PFSK-1 (cell line): ENCODE measurements around the gene CNGB1.

Experiments
- FOXP2 ChIP-seq: optimal IDR thresholded peaks from 2 replicates; pipeline ENCODE3; 2011; ENCODE audit warnings: borderline replicate concordance, control low read depth, inconsistent platforms; ENCODE audit not compliant: insufficient read depth; ENCODE audit errors: extremely low read length, extremely low read depth
- POLR2AphosphoS5 ChIP-seq: IDR thresholded peaks from 2 replicates; pipeline ENCODE4 v1.6.1; 2012; ENCODE audit warnings: low read depth, mild to moderate bottlenecking, control low read depth, low read length, moderate library complexity
- SIN3A ChIP-seq: IDR thresholded peaks from 2 replicates; pipeline ENCODE4 v1.6.1; 2012; ENCODE audit warnings: mild to moderate bottlenecking, low read length, moderate library complexity, borderline replicate concordance; ENCODE audit not compliant: insufficient read depth
- TAF1 ChIP-seq: IDR thresholded peaks from 2 replicates; pipeline ENCODE4 v1.6.1; 2012; ENCODE audit warnings: low read length, control low read depth, borderline replicate concordance; ENCODE audit not compliant: insufficient read depth
- TF ChIP-seq, protein P1 (sequence below), 2 experiments: IDR thresholded peaks; 2 replicates each; pipeline versions ENCODE4 v1.6.1 to v1.8.0; 2011 to 2012; ENCODE audit warnings: low read depth in 2 of 2, low read length in 2 of 2, control low read depth in 1 of 2, inconsistent platforms in 1 of 2, mild to moderate bottlenecking in 1 of 2, moderate library complexity in 1 of 2; ENCODE audit not compliant: insufficient read depth in 1 of 2

CNGB1 gene

DNA sequence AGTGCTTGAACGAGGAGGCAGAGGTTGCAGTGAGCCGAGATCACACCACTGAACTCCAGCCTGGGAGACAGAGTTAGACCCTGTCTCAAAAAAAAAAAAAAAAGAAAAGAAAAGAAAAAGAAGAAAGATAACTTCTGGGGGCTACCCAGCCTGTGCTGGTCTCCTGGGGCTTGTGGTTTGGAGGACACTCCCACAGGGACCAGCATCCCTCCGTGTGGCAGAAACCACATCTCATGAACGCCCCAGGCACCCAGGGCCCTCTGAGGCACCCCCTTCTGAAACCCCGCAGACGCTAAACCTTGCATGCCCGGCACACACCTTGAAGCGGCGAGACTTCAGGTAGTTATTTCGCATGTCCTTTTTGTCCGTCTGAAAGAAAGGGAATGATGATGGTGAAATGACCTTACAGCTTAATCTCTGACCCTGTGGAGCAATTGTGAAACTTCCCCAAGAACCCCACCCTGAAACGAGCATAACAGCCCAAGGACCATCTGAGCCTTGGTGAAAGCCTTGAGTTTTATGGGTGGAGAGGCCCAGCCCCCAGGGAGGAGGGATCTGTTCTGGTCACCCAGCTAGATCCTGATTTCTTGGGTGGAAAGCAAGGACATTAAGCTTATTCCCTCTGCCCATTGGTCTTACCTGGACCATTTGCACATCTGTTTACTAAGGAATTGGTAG, 55.0 kb downstream of the CNGB1 start:
- TF ChIP-seq FOXP2 (no peak), SIN3A (no peak), POLR2AphosphoS5 (no peak), TAF1 (no peak)
- TF ChIP-seq, protein P1, sequence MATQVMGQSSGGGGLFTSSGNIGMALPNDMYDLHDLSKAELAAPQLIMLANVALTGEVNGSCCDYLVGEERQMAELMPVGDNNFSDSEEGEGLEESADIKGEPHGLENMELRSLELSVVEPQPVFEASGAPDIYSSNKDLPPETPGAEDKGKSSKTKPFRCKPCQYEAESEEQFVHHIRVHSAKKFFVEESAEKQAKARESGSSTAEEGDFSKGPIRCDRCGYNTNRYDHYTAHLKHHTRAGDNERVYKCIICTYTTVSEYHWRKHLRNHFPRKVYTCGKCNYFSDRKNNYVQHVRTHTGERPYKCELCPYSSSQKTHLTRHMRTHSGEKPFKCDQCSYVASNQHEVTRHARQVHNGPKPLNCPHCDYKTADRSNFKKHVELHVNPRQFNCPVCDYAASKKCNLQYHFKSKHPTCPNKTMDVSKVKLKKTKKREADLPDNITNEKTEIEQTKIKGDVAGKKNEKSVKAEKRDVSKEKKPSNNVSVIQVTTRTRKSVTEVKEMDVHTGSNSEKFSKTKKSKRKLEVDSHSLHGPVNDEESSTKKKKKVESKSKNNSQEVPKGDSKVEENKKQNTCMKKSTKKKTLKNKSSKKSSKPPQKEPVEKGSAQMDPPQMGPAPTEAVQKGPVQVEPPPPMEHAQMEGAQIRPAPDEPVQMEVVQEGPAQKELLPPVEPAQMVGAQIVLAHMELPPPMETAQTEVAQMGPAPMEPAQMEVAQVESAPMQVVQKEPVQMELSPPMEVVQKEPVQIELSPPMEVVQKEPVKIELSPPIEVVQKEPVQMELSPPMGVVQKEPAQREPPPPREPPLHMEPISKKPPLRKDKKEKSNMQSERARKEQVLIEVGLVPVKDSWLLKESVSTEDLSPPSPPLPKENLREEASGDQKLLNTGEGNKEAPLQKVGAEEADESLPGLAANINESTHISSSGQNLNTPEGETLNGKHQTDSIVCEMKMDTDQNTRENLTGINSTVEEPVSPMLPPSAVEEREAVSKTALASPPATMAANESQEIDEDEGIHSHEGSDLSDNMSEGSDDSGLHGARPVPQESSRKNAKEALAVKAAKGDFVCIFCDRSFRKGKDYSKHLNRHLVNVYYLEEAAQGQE (IDR thresholded peaks at IDR 0.05; ENCODE audit: insufficient read depth in 1 of 2, low read depth in 2 of 2, low read length in 2 of 2): no peak

DNA sequence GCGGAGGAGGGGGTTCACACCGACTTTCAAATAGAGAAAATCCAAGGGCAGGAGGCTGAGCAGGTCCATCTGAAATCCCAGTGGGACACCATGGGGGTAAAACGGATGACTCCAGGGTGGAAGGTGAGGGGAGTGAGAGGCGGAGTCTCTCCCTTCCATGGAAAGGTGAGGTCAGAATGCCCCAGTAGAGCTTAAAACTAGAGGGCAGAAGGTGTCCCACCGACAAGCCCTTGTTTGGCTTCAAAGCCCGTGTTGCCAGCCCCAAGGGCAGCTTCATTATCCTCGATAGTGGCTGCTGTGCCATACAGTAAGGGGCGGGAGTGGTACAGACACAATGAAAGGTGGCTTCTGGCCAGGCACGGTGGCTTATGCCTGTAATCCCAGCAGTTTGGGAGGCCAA, 55.7 kb downstream of the CNGB1 start:
- TF ChIP-seq TAF1 (no peak), SIN3A (no peak), FOXP2 (no peak), POLR2AphosphoS5 (no peak)
- TF ChIP-seq, protein P1 (IDR thresholded peaks at IDR 0.05; ENCODE audit: insufficient read depth in 1 of 2, low read depth in 2 of 2, low read length in 2 of 2): no peak

DNA sequence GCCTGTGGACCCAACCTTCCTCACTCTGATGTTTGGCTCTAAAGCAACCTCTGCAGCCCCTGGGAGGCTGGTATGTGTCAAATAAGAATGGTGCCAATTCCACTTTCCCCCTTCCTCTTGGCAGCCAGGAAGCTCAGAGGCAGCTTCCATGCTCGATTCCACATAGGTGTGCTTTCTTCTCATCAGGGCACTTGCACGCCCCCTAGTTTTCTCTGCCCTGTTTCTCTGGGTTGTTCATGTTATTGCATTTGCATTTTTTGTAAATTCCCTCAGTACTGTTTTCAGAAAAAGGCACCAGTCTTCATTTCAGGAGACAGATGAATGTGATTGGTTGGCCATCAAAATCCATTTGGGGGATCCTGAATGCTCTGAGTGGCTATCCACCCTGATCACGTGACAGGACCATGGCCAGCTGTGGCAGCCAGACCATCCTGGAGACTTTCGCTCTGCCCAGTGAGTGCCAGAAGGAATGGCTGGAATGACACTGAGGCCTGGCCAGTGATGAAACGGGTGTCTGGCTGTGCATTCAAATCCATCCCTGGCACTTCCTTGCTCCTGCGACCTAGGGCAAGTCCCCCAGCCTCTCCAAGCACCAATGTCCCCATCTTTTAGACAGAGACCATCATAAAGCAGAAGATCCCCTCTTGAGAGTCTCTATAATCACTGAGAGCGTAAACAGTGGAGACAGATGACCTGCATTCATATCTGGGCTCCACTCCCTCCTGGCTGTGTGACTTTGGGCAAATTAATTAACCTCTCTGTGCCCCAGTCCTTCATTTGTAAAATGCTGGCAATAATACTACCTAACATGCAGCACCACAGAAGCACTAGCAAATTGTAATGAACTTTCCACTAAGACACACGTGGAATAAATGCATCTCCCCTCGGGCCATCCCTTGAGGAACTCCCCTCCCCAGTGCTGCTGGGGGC, 56.4 kb downstream of the CNGB1 start:
- TF ChIP-seq SIN3A: no peak
- TF ChIP-seq FOXP2: no peak
- TF ChIP-seq, protein P1 (IDR thresholded peaks at IDR 0.05; ENCODE audit: insufficient read depth in 1 of 2, low read depth in 2 of 2, low read length in 2 of 2): no peak
- TF ChIP-seq POLR2AphosphoS5: no peak
- no peak for TF ChIP-seq TAF1

DNA sequence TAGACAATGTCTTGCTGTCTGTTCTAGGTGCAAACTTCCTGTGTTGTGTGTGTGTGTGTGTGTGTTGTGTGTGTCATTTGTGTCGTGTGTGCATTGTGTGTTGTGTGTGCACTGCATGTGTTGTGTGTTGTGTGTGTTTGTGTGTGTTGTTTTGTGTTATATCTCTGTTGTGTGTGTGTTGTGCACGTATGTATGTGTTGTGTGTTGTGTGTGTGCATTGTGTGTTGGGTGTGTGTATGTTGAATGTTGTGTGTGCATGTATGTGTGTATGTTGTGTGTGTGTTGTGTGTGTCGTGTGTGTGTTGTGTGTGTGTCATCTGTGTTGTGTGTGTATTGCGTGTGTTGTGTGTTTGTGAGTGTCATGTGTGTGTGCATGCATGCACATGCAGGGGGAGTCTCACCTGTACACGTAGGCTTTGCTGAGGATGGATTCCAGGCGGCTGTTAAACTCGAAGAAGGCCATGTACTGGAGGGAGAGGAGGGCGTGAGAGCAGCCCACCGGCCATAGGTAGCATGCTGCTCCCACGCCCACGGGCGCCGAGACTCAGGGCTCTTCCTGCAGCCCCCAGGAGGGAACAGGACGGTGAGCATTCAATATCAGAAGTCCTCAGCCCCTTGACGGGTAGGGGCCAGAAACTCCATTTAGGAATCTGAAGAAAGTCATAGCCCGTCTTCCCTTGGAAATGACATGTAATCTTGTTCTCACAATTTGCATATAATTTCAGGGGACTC, 58.2 kb downstream of the CNGB1 start:
- TF ChIP-seq POLR2AphosphoS5 (no peak), TAF1 (no peak), SIN3A (no peak), FOXP2 (no peak)
- TF ChIP-seq, protein P1 (IDR thresholded peaks at IDR 0.05; ENCODE audit: insufficient read depth in 1 of 2, low read depth in 2 of 2, low read length in 2 of 2): no peak
